ENCODE data around the gene INF2.
A peak's percentile ranks its signal among the peaks of the same experiment; 100 is the strongest.
"Not testable (repeated sequence)": the region's sequence is repeated elsewhere in the genome, so short reads cannot be mapped to it uniquely, and the experiment has no call there.

INF2 gene

GRCh38 chr14:104644656-104645378, 44.6 kb upstream of the INF2 start:
- no peak overlapping the region for H3K27ac ChIP-seq
- no peak for TF ChIP-seq CTCF (conservative IDR thresholded peaks at IDR 0.05)

- no peak overlapping the region for H3K27ac ChIP-seq
- no peak for TF ChIP-seq CTCF (conservative IDR thresholded peaks at IDR 0.05)
Measured at GRCh38 chr14:104647467-104648043, 41.9 kb upstream of the INF2 start.

GRCh38 chr14:104650057-104650980, 39.1 kb upstream of the INF2 start:
- TF ChIP-seq CTCF (conservative IDR thresholded peaks at IDR 0.05) = peak; percentile 98
- H3K27ac ChIP-seq = peak overlapping the region; percentile 30; the same call in 1 of the 2 replicates

- no peak for TF ChIP-seq CTCF (conservative IDR thresholded peaks at IDR 0.05)
- H3K27ac ChIP-seq = no peak overlapping the region
Measured at GRCh38 chr14:104650981-104651875, 38.2 kb upstream of the INF2 start.

- no peak overlapping the region for H3K27ac ChIP-seq
Measured at GRCh38 chr14:104651876-104652260, 37.5 kb upstream of the INF2 start.

GRCh38 chr14:104652386-104652785, 37.0 kb upstream of the INF2 start:
- no peak overlapping the region for H3K27ac ChIP-seq
- no peak for TF ChIP-seq CTCF (conservative IDR thresholded peaks at IDR 0.05)

More at GRCh38 chr14:104651876-104652260, 37.5 kb upstream of the INF2 start:
- TF ChIP-seq CTCF (conservative IDR thresholded peaks at IDR 0.05) = no peak

GRCh38 chr14:104653130-104653920, 36.1 kb upstream of the INF2 start:
- not testable (repeated sequence) for H3K27ac ChIP-seq

Data from VCaP (cell line).